Muscle of leg (tissue), 16 donors: ENCODE results near the gene C20orf141. TPM values are rescaled to one million over a fixed set of nuclear protein-coding genes. Genes with fewer than 3 reads are reported as not detected.
A peak's percentile ranks its signal among the peaks of the same experiment; 100 is the strongest.
"Not testable (repeated sequence)": the region's sequence is repeated elsewhere in the genome, so short reads cannot be mapped to it uniquely, and the experiment has no call there.

Experiments used
- DNase-seq: peaks from one replicate; pipeline ENCODE4 v3.0.0; 2013
- H3K27ac ChIP-seq: one replicate; pipeline ENCODE4 v1.5.1; 2013; ENCODE audit warnings: mild to moderate bottlenecking, low read length, control low read depth
- H3K27me3 ChIP-seq: one replicate; pipeline ENCODE4 v1.6.1; 2013; ENCODE audit warnings: low read length; ENCODE audit not compliant: control insufficient read depth, insufficient read depth
- H3K36me3 ChIP-seq: one replicate; pipeline ENCODE4 v1.6.1; 2013; ENCODE audit warnings: low read length; ENCODE audit not compliant: control insufficient read depth, insufficient read depth
- H3K4me1 ChIP-seq: one replicate; pipeline ENCODE4 v1.6.1; 2013; ENCODE audit warnings: low read length; ENCODE audit not compliant: control insufficient read depth, insufficient read depth
- H3K4me3 ChIP-seq: one replicate; pipeline ENCODE4 v1.5.1; 2013; ENCODE audit warnings: low read length, control low read depth
- H3K9me3 ChIP-seq: replicated peaks from 2 replicates; pipeline ENCODE4 v1.6.1; 2013; ENCODE audit warnings: low read depth, low read length; ENCODE audit not compliant: control insufficient read depth
- WGBS: methylation state at CpG from one replicate; pipeline ENCODE4 v1.1.5; 2013; ENCODE audit warnings: missing lambda C conversion rate; ENCODE audit not compliant: insufficient coverage; 5-methylcytosine and 5-hydroxymethylcytosine counted together
- long read RNA-seq, 11 donors: transcript quantifications; one replicate each; lab custom pipeline, GENCODE V29; 2026
- polyA plus RNA-seq, 8 donors: library from polyadenylated mRNA; unstranded; fragments of 120-200 nt; gene quantifications; one replicate each; pipeline versions ENCODE4 v1.2.1 to v1.2.3, GENCODE V29; 2013; ENCODE audit warnings: inconsistent platforms in 1 of 8, low replicate concordance in 1 of 8; ENCODE audit not compliant: insufficient read length in 8 of 8, insufficient read depth in 1 of 8
- total RNA-seq: library from RNA; stranded (reverse); fragments of 120-200 nt; gene quantifications from one replicate; pipeline ENCODE4 v1.2.4, GENCODE V29; 2013

C20orf141 gene, protein sequence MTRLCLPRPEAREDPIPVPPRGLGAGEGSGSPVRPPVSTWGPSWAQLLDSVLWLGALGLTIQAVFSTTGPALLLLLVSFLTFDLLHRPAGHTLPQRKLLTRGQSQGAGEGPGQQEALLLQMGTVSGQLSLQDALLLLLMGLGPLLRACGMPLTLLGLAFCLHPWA
- not detected for total RNA-seq
- polyA plus RNA-seq = not detected
- long read RNA-seq, donor 1 = 0 reads
- long read RNA-seq, donor 2 = 0 reads
- long read RNA-seq, donor 3 = 0 reads
- long read RNA-seq, donor 4 = 0 reads
- long read RNA-seq, donor 5 = 0 reads
- long read RNA-seq, donor 6 = 0 reads
- long read RNA-seq, donor 7 = 0 reads
- long read RNA-seq, donor 8 = 0 reads
- long read RNA-seq, donor 9 = 0 reads
- long read RNA-seq, donor 10 = 0 reads
- long read RNA-seq, donor 11 = 0 reads

DNA sequence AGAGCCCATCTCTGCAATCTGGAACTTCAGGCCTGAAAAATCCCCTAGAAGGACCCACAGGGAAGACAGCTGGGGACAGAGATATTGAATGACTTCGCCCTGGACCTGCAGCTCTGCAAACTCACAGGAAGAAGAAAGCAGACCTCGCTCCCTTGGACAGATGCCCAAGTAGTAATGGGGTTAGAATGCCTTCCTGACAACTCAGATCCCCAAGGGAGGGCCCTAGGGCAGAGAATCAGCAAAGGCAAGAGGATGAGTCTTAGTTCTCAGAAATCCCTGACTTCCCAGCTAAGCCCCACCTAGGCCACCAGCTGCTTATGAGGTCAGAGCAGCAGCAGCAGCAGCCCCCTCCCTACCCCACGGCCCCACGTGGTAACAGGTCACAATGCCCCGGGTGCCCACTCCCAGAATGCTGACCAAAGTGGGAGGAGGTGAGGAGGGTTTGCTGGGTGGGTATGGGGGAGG lies at the start of gene C20orf141:
Gene C20orf141 (plus strand): TSS at position 401 of the 465 bp plus-strand sequence. CDS start 198 bp downstream, outside the sequence.
- DNase-seq = peak; percentile 67
- no peak within 1 kb of the TSS for H3K4me3 ChIP-seq
- H3K4me1 ChIP-seq = peaks cover 11% of the 10 kb centered on the region
- H3K27ac ChIP-seq = no peak within 1 kb of the TSS
- H3K27me3 ChIP-seq = peaks cover 12% of the 10 kb centered on the region
- H3K9me3 ChIP-seq = peaks cover 5% of the 10 kb centered on the region
- no peaks in the 10 kb centered on the region for H3K36me3 ChIP-seq
- 33% methylated on average over 1 of the region's 5 CpGs for WGBS

DNA sequence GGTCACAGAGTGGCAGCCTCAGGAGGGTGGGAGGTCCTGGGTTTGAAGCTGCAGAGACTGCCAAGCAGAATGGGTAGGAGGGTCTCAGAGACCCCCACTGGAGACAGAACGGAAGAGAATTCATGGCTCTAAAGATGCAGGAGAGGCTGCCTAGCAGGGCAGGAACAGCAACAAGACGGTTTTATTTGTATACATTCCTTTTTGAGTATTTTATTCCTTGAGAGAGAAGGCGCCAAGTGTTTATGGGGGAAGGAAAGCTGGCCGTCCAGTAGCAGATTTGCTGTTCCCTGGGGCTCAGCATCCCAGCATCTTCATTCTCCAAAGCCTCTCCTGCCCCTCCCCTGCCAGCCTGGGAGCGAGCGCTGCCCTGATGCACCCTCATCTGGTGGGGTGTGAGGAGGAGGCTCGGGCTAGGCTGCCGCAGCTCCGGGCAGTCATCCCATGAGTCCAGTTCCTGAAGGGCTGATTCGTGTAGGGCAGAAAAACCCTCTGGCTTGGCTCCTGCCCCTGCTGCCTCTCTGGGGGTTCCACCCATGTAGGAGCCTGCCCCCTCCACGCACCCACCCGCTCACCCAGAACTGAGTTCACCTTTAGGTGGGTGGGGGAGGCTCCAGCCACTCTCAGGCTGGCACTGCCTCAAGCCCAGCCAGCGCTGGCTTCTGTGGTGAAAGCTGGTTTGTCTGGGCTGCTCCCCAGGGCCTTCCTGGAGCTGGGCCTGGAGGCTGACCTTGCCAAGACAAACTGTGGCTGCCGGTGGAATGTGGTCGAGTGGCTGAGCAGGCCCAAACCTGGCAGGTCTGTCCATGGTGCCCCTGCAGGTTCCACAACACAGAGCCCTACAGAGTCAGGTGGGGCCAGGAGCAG lies 46.8 kb upstream of the C20orf141 start:
- H3K27ac ChIP-seq = no peak overlapping the region
- no peak for DNase-seq

GRCh38 chr20:2768632-2769015 lies 46.2 kb upstream of the C20orf141 start:
- H3K4me3 ChIP-seq = no peak overlapping the region
- no peak overlapping the region for H3K27ac ChIP-seq
- no peaks in the 10 kb centered on the region for H3K36me3 ChIP-seq
- H3K27me3 ChIP-seq = peaks cover 20% of the 10 kb centered on the region
- no peaks in the 10 kb centered on the region for H3K9me3 ChIP-seq
- no peak for DNase-seq
- no peaks in the 10 kb centered on the region for H3K4me1 ChIP-seq
- WGBS = no CpG with 5 or more reads among the region's 5 CpGs

More for the DNA sequence above, 46.8 kb upstream of the C20orf141 start:
- H3K4me1 ChIP-seq = no peaks in the 10 kb centered on the region
- no peaks in the 10 kb centered on the region for H3K9me3 ChIP-seq
- H3K4me3 ChIP-seq = no peak overlapping the region
- H3K27me3 ChIP-seq = peaks cover 20% of the 10 kb centered on the region
- 57% methylated on average over 6 of the region's 15 CpGs for WGBS
- no peaks in the 10 kb centered on the region for H3K36me3 ChIP-seq

- not testable (repeated sequence) for H3K4me1 ChIP-seq, H3K36me3 ChIP-seq, H3K27ac ChIP-seq, H3K9me3 ChIP-seq, DNase-seq, H3K4me3 ChIP-seq
- peaks cover 17% of the 10 kb centered on the region for H3K27me3 ChIP-seq
- WGBS = 92% methylated on average over 8 of the region's 12 CpGs
These were observed 44.7 kb upstream of the C20orf141 start for GRCh38 chr20:2770091-2770490.

- peaks cover 17% of the 10 kb centered on the region for H3K27me3 ChIP-seq
- no peak overlapping the region for H3K4me3 ChIP-seq
- H3K36me3 ChIP-seq = no peaks in the 10 kb centered on the region
- DNase-seq = no peak
- no peak overlapping the region for H3K27ac ChIP-seq
- H3K4me1 ChIP-seq = no peaks in the 10 kb centered on the region
- no peaks in the 10 kb centered on the region for H3K9me3 ChIP-seq
- WGBS = 6% methylated on average over 2 of the region's 12 CpGs
These were observed 43.1 kb upstream of the C20orf141 start for GRCh38 chr20:2771631-2772080.

GRCh38 chr20:2773812-2774211 lies 41.0 kb upstream of the C20orf141 start:
- Histone ChIP-seq H3K27me3 (peaks cover 13% of the 10 kb centered on the region), H3K4me1 (no peaks in the 10 kb centered on the region), H3K4me3 (no peak overlapping the region), H3K36me3 (no peaks in the 10 kb centered on the region), H3K9me3 (no peaks in the 10 kb centered on the region), H3K27ac (no peak overlapping the region)
- 91% methylated on average over 7 of the region's 9 CpGs for WGBS
- no peak for DNase-seq

- no peak for DNase-seq
- no peak overlapping the region for H3K4me3 ChIP-seq
- no peaks in the 10 kb centered on the region for H3K4me1 ChIP-seq
- H3K27ac ChIP-seq = no peak overlapping the region
- 75% methylated on average over 1 of the region's 3 CpGs for WGBS
- H3K36me3 ChIP-seq = no peaks in the 10 kb centered on the region
- no peaks in the 10 kb centered on the region for H3K9me3 ChIP-seq
- peaks cover 3% of the 10 kb centered on the region for H3K27me3 ChIP-seq
These were observed 39.6 kb upstream of the C20orf141 start for GRCh38 chr20:2775139-2775538.

DNA sequence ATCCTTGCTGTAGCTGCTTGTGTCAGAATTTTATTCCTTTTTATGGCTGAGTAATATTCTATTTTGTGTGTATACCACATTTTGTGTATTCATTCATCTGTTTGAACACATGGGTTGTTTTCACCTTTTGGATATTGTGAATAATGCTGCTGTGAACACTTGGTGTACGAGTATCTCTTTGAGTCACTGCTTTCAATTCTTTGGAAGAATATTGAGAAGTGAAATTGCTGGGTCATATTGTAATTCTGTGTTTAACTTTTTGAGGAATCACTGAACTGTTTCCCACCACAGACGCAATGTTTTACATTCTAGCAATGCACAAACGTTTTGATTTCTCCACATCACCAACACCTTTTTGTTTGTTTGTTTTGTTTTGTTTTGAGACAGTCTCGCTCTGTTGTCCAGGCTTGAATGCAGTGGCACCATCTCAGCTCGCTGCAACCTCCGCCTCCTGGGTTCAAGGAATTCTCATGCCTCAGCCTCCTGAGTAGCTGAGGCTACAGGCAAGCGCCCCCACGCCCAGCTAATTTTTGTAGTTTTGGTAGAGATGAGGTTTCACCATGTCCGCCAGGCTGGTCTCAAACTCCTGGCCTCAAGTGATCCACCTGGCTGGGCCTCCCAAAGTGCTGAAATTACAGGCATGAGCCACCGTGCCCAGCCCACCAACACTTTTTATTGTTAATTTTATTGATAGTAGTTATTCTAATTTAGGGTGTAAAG lies 36.0 kb upstream of the C20orf141 start:
- H3K27ac ChIP-seq = no peak overlapping the region
- H3K9me3 ChIP-seq = no peaks in the 10 kb centered on the region
- no peaks in the 10 kb centered on the region for H3K36me3 ChIP-seq
- no peak overlapping the region for H3K4me3 ChIP-seq
- WGBS = 84% methylated on average over 3 of the region's 10 CpGs
- DNase-seq = no peak
- no peaks in the 10 kb centered on the region for H3K4me1 ChIP-seq
- H3K27me3 ChIP-seq = peaks cover 3% of the 10 kb centered on the region

DNA sequence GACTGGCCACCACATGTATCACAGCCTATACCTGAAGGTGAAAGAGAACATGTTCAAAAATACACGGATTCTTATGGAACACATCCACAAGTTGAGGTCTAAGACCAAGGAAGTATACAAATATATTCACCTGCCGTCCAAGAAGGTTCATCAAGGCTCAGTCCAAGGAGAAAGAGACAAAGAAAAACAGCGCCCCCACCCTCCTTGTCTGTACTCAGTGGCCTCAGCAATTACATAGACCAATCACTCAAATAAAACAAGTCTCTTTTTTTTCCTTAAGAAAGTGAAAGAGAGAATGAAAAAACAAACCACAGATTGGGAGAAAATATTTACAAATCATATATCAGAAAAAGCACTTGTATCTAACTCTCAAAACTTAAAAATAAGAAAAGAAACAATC lies 33.8 kb upstream of the C20orf141 start:
- H3K36me3 ChIP-seq = no peaks in the 10 kb centered on the region
- WGBS = no CpG with 5 or more reads among the region's 3 CpGs
- H3K4me3 ChIP-seq = no peak overlapping the region
- H3K27ac ChIP-seq = no peak overlapping the region
- H3K27me3 ChIP-seq = peaks cover 3% of the 10 kb centered on the region
- H3K9me3 ChIP-seq = no peaks in the 10 kb centered on the region
- H3K4me1 ChIP-seq = no peaks in the 10 kb centered on the region
- DNase-seq = no peak
